ENCODE results near the gene UROC1.

UROC1 gene

GRCh38 chr3:126525853-126526667, 8.5 kb upstream of the UROC1 start:
- peaks cover 3% of the 10 kb centered on the region for H3K79me1 ChIP-seq (ENCODE audit: low read depth, low read length)
- DNase-seq (ENCODE audit: low spot score): no peak
- no peak overlapping the region for H3K14ac ChIP-seq (ENCODE audit: low read length)
- no peak overlapping the region for H2BK12ac ChIP-seq (ENCODE audit: low read length)
- H2BK15ac ChIP-seq (ENCODE audit: low read length): no peak overlapping the region
- no peak overlapping the region for H3K27ac ChIP-seq (replicated peaks; ENCODE audit: low read length)
- no peak overlapping the region for H3K4me3 ChIP-seq (ENCODE audit: low read length in 2 of 2)
- H3K4ac ChIP-seq (ENCODE audit: low read length): no peak overlapping the region
- no peak overlapping the region for H2BK5ac ChIP-seq (ENCODE audit: low read length)
- peaks cover 0 to 79% (median 23%) of the 10 kb centered on the region in 3 experiments for H3K27me3 ChIP-seq (ENCODE audit: control insufficient read depth in 3 of 3, insufficient read depth in 3 of 3, low read depth in 1 of 3, low read length in 3 of 3)
- no peak overlapping the region for H3K4me2 ChIP-seq (ENCODE audit: insufficient read depth, low read length, poor library complexity, severe bottlenecking)
- WGBS, 2 donors (ENCODE audit: extremely low coverage in 2 of 2, insufficient read length in 2 of 2, insufficient replicate concordance in 1 of 2): no CpG with 5 or more reads among the region's 8 CpGs
- H3K9me3 ChIP-seq (replicated peaks in 1 of 2; ENCODE audit: control insufficient read depth in 2 of 2, insufficient read depth in 1 of 2, low read depth in 1 of 2, low read length in 2 of 2): no peaks in the 10 kb centered on the region
- H3K18ac ChIP-seq (ENCODE audit: low read length): peak overlapping the region; percentile 52
- no peak overlapping the region for H3K23ac ChIP-seq (ENCODE audit: low read depth, low read length, poor library complexity)
- no peak overlapping the region for H4K91ac ChIP-seq (ENCODE audit: low read depth, low read length, poor library complexity)
- H3K9ac ChIP-seq (ENCODE audit: low read depth, low read length, poor library complexity): no peak overlapping the region
- H2BK120ac ChIP-seq (ENCODE audit: low read depth, low read length): peak overlapping the region; percentile 32
- no peak overlapping the region for H4K8ac ChIP-seq (ENCODE audit: low read depth, low read length)
- no peak overlapping the region for H2AFZ ChIP-seq (ENCODE audit: low read length)
- H2AK5ac ChIP-seq (ENCODE audit: low read depth, low read length): peak overlapping the region; percentile 86
- peaks cover 2 to 10% of the 10 kb centered on the region in 2 donors for H3K4me1 ChIP-seq (ENCODE audit: control insufficient read depth in 2 of 2, insufficient read depth in 1 of 2, low read depth in 1 of 2, low read length in 2 of 2)
- H3K36me3 ChIP-seq (replicated peaks in 1 of 2; ENCODE audit: control insufficient read depth in 2 of 2, insufficient read depth in 2 of 2, low read length in 2 of 2): no peaks in the 10 kb centered on the region

GRCh38 chr3:126525091-126525852, 7.7 kb upstream of the UROC1 start:
- Histone ChIP-seq H4K91ac (ENCODE audit: low read depth, low read length, poor library complexity) (no peak overlapping the region), H3K27ac (replicated peaks; ENCODE audit: low read length) (no peak overlapping the region), H3K18ac (ENCODE audit: low read length) (no peak overlapping the region)

GRCh38 chr3:126524429-126524988, 6.9 kb upstream of the UROC1 start:
- DNase-seq (ENCODE audit: low spot score): peak; percentile 29

More at GRCh38 chr3:126525091-126525852, 7.7 kb upstream of the UROC1 start:
- H3K4me3 ChIP-seq (ENCODE audit: low read length in 2 of 2): no peak overlapping the region
- H3K9me3 ChIP-seq (replicated peaks in 1 of 2; ENCODE audit: control insufficient read depth in 2 of 2, insufficient read depth in 1 of 2, low read depth in 1 of 2, low read length in 2 of 2): no peaks in the 10 kb centered on the region
- H3K4ac ChIP-seq (ENCODE audit: low read length): no peak overlapping the region
- peaks cover 0 to 76% (median 23%) of the 10 kb centered on the region in 3 experiments for H3K27me3 ChIP-seq (ENCODE audit: control insufficient read depth in 3 of 3, insufficient read depth in 3 of 3, low read depth in 1 of 3, low read length in 3 of 3)
- H2AFZ ChIP-seq (ENCODE audit: low read length): no peak overlapping the region
- H3K36me3 ChIP-seq (replicated peaks in 1 of 2; ENCODE audit: control insufficient read depth in 2 of 2, insufficient read depth in 2 of 2, low read length in 2 of 2): no peaks in the 10 kb centered on the region
- no CpG with 5 or more reads among the region's 12 CpGs for WGBS, 2 donors (ENCODE audit: extremely low coverage in 2 of 2, insufficient read length in 2 of 2, insufficient replicate concordance in 1 of 2)
- no peak overlapping the region for H3K4me2 ChIP-seq (ENCODE audit: insufficient read depth, low read length, poor library complexity, severe bottlenecking)
- DNase-seq (ENCODE audit: low spot score): no peak
- H3K14ac ChIP-seq (ENCODE audit: low read length): no peak overlapping the region
- H2BK12ac ChIP-seq (ENCODE audit: low read length): no peak overlapping the region
- no peak overlapping the region for H3K9ac ChIP-seq (ENCODE audit: low read depth, low read length, poor library complexity)
- peak overlapping the region; percentile 50 for H2AK5ac ChIP-seq (ENCODE audit: low read depth, low read length)
- no peak overlapping the region for H2BK5ac ChIP-seq (ENCODE audit: low read length)
- H4K8ac ChIP-seq (ENCODE audit: low read depth, low read length): no peak overlapping the region
- no peak overlapping the region for H2BK120ac ChIP-seq (ENCODE audit: low read depth, low read length)
- H2BK15ac ChIP-seq (ENCODE audit: low read length): no peak overlapping the region
- H3K23ac ChIP-seq (ENCODE audit: low read depth, low read length, poor library complexity): no peak overlapping the region
- H3K79me1 ChIP-seq (ENCODE audit: low read depth, low read length): peaks cover 2% of the 10 kb centered on the region
- peaks cover 2 to 10% of the 10 kb centered on the region in 2 donors for H3K4me1 ChIP-seq (ENCODE audit: control insufficient read depth in 2 of 2, insufficient read depth in 1 of 2, low read depth in 1 of 2, low read length in 2 of 2)

More at GRCh38 chr3:126524429-126524988, 6.9 kb upstream of the UROC1 start:
- Histone ChIP-seq H2BK15ac (ENCODE audit: low read length) (peak overlapping the region; percentile 84), H2BK12ac (ENCODE audit: low read length) (no peak overlapping the region), H3K4me1 (ENCODE audit: control insufficient read depth in 2 of 2, insufficient read depth in 1 of 2, low read depth in 1 of 2, low read length in 2 of 2) (peaks cover 2 to 11% of the 10 kb centered on the region in 2 donors), H3K4me3 (ENCODE audit: low read length in 2 of 2) (peak overlapping the region; percentile 36 to 79), H2AFZ (ENCODE audit: low read length) (peak overlapping the region; percentile 92), H3K18ac (ENCODE audit: low read length) (peak overlapping the region; percentile 98), H3K4me2 (ENCODE audit: insufficient read depth, low read length, poor library complexity, severe bottlenecking) (peak overlapping the region; percentile 86), H3K27me3 (ENCODE audit: control insufficient read depth in 3 of 3, insufficient read depth in 3 of 3, low read depth in 1 of 3, low read length in 3 of 3) (peaks cover 0 to 82% (median 23%) of the 10 kb centered on the region in 3 experiments), H3K27ac (replicated peaks; ENCODE audit: low read length) (no peak overlapping the region), H2BK5ac (ENCODE audit: low read length) (peak overlapping the region; percentile 46), H3K36me3 (replicated peaks in 1 of 2; ENCODE audit: control insufficient read depth in 2 of 2, insufficient read depth in 2 of 2, low read length in 2 of 2) (no peaks in the 10 kb centered on the region), H4K91ac (ENCODE audit: low read depth, low read length, poor library complexity) (no peak overlapping the region), H3K23ac (ENCODE audit: low read depth, low read length, poor library complexity) (no peak overlapping the region), H3K14ac (ENCODE audit: low read length) (no peak overlapping the region), H3K4ac (ENCODE audit: low read length) (no peak overlapping the region), H2BK120ac (ENCODE audit: low read depth, low read length) (no peak overlapping the region), H3K9ac (ENCODE audit: low read depth, low read length, poor library complexity) (peak overlapping the region; percentile 85), H4K8ac (ENCODE audit: low read depth, low read length) (no peak overlapping the region), H2AK5ac (ENCODE audit: low read depth, low read length) (peak overlapping the region; percentile 7), H3K79me1 (ENCODE audit: low read depth, low read length) (peaks cover 2% of the 10 kb centered on the region), H3K9me3 (replicated peaks in 1 of 2; ENCODE audit: control insufficient read depth in 2 of 2, insufficient read depth in 1 of 2, low read depth in 1 of 2, low read length in 2 of 2) (no peaks in the 10 kb centered on the region)
- WGBS, 2 donors (ENCODE audit: extremely low coverage in 2 of 2, insufficient read length in 2 of 2, insufficient replicate concordance in 1 of 2): no CpG with 5 or more reads among the region's 31 CpGs
